Dermis blood vessel endothelial cell (primary cell): ENCODE data around the gene CA11. TPM values are rescaled to one million over a fixed set of nuclear protein-coding genes. Genes with fewer than 3 reads are reported as not detected.
A peak's percentile ranks its signal among the peaks of the same experiment; 100 is the strongest.
"Not testable (repeated sequence)": the region's sequence is repeated elsewhere in the genome, so short reads cannot be mapped to it uniquely, and the experiment has no call there.

ENCODE experiments used
- DNase-seq: peaks from one replicate; pipeline ENCODE4 v3.0.0; 2010
- total RNA-seq: library from RNA; depleted of rRNA; stranded (reverse); fragments of >200 nt; gene quantifications from 2 replicates; pipeline ENCODE4 v1.2.3, GENCODE V29; 2014

CA11 gene
- 1.7 and 4.8 TPM in 2 replicates for total RNA-seq

DNA sequence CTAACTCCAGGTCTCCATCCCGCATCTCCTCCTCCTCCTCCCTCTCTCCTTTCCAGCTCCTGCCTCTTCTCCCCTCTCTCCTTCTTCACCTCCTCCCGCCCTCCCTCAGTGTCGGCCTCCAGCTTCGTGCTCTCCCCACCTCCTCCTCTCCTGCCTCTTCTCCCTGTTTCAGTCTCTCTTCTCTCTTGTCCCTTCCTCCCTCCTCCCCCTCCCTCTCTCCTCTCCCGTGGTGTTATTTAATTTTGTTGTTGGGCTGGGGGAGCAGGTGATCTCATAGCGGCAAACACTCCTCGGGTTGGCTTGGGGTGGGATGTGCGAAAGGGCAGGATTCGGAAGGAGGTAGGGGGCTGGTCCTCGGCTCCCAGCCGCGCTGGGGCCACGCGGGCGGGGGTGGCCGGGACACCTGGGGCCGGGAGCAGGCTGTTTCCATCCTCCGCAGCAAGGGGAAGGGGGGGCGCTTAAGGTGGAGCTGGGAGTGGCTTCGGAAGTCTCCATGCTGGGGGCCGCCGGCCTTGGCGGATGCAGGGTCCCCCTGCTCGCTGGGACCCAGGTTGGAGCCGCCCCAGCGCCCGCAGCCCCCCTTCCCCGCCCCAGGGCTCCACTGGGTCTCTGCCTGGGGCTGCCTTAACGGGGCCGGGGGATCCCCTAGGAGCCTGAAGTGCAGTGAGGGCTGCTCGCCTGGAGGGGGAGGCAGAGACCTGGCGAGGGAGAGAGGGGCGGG, at the start of gene CA11:
CA11 (minus strand) TSS at position 187 of the 721 bp plus-strand sequence. CDS start 555 bp downstream, outside the sequence.
- peak; percentile 89 for DNase-seq

GRCh38 chr19:48693629-48694028, 47.6 kb upstream of the CA11 start:
- not testable (repeated sequence) for DNase-seq

DNA sequence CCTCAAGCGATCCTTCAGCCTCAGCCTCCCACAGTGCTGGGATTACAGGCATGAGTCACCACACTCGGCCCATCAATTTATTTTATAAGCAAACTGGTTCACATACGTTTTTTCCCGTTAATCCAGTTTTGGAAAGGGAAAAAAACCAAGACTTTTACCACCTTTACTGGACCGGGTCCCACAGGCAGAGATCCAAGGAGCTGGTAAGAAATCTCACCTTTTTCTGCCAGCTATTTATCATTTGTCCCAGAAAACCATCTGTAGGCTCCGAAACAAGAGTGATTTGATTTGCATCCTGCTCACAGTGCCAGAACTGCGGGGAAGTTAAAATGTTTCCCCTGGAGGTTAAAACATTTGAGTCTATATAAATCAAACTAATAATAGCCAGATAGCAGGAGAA, 43.5 kb upstream of the CA11 start:
- DNase-seq: no peak

DNA sequence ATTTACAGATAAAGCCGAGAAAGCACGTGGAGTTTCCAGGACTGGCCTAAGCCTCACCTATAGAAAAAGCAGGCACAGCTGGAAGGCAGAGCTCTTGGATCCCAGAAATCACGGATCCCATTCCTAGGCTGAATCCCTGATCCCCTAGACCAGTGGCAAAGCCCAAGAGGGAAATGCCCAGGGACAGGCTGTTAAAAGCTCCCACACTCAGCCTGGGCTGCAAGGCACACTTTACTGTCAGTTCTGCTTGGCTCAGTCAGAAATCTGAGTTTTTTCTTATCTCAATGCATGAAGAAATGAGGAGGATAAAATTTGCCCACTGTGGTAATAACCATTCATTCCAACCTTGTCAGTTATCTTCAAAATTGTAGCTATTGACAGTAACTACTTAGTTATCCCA, 41.8 kb upstream of the CA11 start:
- DNase-seq: no peak

GRCh38 chr19:48686637-48687036, 40.6 kb upstream of the CA11 start:
- DNase-seq: not testable (repeated sequence)

DNA sequence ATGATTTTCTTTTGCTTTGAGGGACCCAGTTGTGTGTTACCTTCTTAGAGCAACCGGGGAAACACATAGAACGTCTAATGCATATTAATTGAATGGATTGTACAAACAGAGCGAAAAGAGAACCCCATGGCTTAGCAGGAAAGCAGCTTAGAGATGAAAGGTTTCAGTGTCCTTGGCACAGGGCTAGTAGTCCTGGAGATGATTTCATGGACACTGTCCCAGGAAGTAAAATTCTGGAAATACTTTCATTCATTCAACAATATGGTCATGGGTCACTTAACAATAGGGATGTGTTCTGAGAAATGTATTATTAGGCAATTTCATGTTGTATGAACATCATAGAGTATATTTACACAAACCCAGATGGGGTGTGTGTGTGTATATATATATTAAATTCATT, 40.1 kb upstream of the CA11 start:
- DNase-seq: no peak

DNA sequence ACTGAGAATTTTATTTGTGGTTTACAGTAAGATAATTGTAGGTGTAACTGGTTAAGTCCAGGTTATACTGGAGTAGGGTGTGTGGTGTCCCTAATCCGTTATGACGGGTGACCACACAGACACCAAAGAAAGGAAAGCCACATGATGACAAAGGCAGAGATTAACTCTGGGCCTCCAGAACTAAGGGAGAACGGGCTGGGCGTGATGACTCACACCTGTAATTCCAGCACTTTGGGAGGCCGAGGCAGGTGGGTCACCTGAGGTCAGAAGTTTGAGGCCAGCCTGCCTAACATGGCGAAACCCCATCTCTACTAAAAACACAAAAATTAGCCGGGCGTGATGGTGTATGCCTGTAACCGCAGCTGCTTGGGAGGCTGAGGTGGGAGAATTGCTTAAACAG, 39.6 kb upstream of the CA11 start:
- no peak for DNase-seq

- peak; percentile 65 for DNase-seq
These were observed 37.4 kb upstream of the CA11 start for GRCh38 chr19:48683349-48683748.

DNA sequence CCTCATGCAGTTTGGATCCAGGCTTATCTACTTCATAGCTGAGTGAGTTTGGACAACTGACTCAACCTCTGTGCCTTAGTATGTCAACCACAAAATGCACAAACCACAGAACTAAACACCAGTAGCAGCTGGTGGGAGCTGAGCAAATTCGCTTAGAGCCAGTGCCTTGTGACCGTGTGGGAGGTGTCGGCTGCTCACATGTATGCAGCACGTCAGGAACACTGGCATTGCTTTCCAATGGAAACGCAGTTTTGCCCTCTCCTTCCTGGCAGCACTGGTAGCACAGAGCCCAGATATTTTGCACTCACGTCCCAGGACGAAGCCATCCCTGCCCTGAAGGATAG, 35.1 kb upstream of the CA11 start:
- no peak for DNase-seq

- DNase-seq: no peak
These were observed 34.6 kb upstream of the CA11 start for GRCh38 chr19:48680436-48681126.

GRCh38 chr19:48680006-48680405, 34.0 kb upstream of the CA11 start:
- DNase-seq: not testable (repeated sequence)

DNA sequence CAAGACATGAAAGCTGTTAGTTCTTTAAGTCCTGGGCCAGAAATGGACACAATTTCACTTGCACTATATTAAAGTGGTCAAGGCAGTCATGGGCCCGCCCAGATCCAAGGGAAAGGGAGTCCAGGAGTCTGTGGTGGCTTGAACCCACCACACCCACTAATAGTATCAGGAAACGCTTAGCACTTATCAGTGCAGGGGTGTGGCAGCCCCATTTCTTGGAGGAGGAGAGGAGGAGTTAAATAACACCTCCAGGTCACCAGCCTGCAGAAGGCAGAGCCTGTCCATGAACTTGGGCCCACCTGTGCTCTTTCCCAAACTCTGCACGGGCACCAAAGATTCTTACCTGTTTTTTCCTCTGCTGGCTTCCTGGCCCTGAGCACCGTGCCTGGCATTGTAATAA, 32.2 kb upstream of the CA11 start:
- no peak for DNase-seq

DNA sequence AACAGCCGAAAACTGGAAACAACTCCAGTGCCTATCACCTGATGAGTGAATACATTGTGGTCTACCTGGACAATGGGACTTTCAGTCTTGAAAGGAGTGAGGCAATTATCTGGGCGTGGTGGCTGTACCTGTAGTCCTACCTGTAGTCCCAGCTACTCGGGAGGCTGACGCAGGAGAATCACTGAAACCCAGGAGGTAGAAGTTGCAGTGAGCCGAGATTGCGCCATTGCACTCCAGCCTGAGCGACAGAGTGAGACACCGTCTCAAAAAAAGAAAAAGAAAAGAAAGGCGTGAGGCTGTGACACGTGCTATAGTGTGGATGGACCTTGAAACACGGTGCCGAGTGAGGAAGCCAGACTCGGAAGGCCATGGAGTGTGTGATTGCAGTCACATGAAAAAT, 30.9 kb upstream of the CA11 start:
- DNase-seq: no peak

- DNase-seq: no peak
These were observed 30.5 kb upstream of the CA11 start for GRCh38 chr19:48676487-48676886.

GRCh38 chr19:48674921-48675824, 29.2 kb upstream of the CA11 start:
- DNase-seq: peak; percentile 91

GRCh38 chr19:48674216-48674809, 28.3 kb upstream of the CA11 start:
- no peak for DNase-seq

GRCh38 chr19:48673436-48674100, 27.6 kb upstream of the CA11 start:
- no peak for DNase-seq

- DNase-seq: no peak
These were observed 27.0 kb upstream of the CA11 start, which contains the start of gene NTN5 for GRCh38 chr19:48672994-48673393. TSS of gene NTN5 (minus strand) at chr19:48673017. CDS start at chr19:48670986, 2,031 bp downstream.

GRCh38 chr19:48671446-48671995, 25.5 kb upstream of the CA11 start:
- no peak for DNase-seq

- DNase-seq: no peak
These were observed 24.9 kb upstream of the CA11 start for GRCh38 chr19:48670699-48671445.
